ENCODE measurements around the gene SOX5. TPM values are rescaled to one million over a fixed set of nuclear protein-coding genes. Genes with fewer than 3 reads are reported as not detected.
"Not testable (repeated sequence)": the region's sequence is repeated elsewhere in the genome, so short reads cannot be mapped to it uniquely, and the experiment has no call there.

Gene SOX5
- total RNA-seq, 4 donors from 2014 or later = 13.2 to 32.4 (median 23.3) TPM

- H3K36me3 ChIP-seq = no peaks in the 10 kb centered on the region
- intact Hi-C loops (cut with DNase I) = no loop called here
- H3K27ac ChIP-seq = no peak overlapping the region
- H3K9me3 ChIP-seq = no peaks in the 10 kb centered on the region
- 64 to 67% methylated on average over 2 of the region's 2 CpGs for WGBS, 2 donors
- H3K4me3 ChIP-seq (replicated peaks in 1 of 3) = no peak overlapping the region
- no peaks in the 10 kb centered on the region for H3K4me1 ChIP-seq
- TF ChIP-seq POLR2A (IDR thresholded peaks at IDR 0.05) = no peak
- no peak for TF ChIP-seq CTCF (IDR thresholded peaks at IDR 0.05)
- no peaks in the 10 kb centered on the region for H3K27me3 ChIP-seq
- no peak for DNase-seq
Measured at GRCh38 chr12:23503544-23503943, 445.9 kb downstream of the SOX5 start.

GRCh38 chr12:23502259-23502658 is 447.2 kb downstream of the SOX5 start:
- 76 to 90% methylated on average over 3 of the region's 3 CpGs for WGBS, 2 donors

GRCh38 chr12:23495472-23495871 is 454.0 kb downstream of the SOX5 start:
- Histone ChIP-seq H3K4me3 (replicated peaks in 1 of 3) (no peak overlapping the region), H3K4me1 (no peaks in the 10 kb centered on the region), H3K27me3 (no peaks in the 10 kb centered on the region), H3K9me3 (no peaks in the 10 kb centered on the region), H3K27ac (no peak overlapping the region), H3K36me3 (no peaks in the 10 kb centered on the region)
- intact Hi-C loops (cut with DNase I) = no loop called here
- TF ChIP-seq CTCF (IDR thresholded peaks at IDR 0.05) = no peak
- TF ChIP-seq POLR2A (IDR thresholded peaks at IDR 0.05) = no peak
- no peak for DNase-seq
- WGBS, 2 donors = 77 to 83% methylated on average over 2 of the region's 2 CpGs

More at GRCh38 chr12:23502259-23502658, 447.2 kb downstream of the SOX5 start:
- Histone ChIP-seq H3K4me1 (no peaks in the 10 kb centered on the region), H3K27me3 (no peaks in the 10 kb centered on the region), H3K4me3 (replicated peaks in 1 of 3) (no peak overlapping the region), H3K9me3 (no peaks in the 10 kb centered on the region), H3K36me3 (no peaks in the 10 kb centered on the region), H3K27ac (no peak overlapping the region)
- TF ChIP-seq CTCF (IDR thresholded peaks at IDR 0.05) = no peak
- no peak for TF ChIP-seq POLR2A (IDR thresholded peaks at IDR 0.05)
- intact Hi-C loops (cut with DNase I) = no loop called here
- DNase-seq = no peak

- Histone ChIP-seq H3K9me3 (no peaks in the 10 kb centered on the region), H3K27ac (no peak overlapping the region), H3K4me3 (replicated peaks in 1 of 3) (no peak overlapping the region), H3K4me1 (no peaks in the 10 kb centered on the region), H3K36me3 (no peaks in the 10 kb centered on the region), H3K27me3 (no peaks in the 10 kb centered on the region)
- no peak for DNase-seq
- intact Hi-C loops (cut with DNase I) = no loop called here
- TF ChIP-seq CTCF (IDR thresholded peaks at IDR 0.05) (no peak), POLR2A (IDR thresholded peaks at IDR 0.05) (no peak)
- WGBS, 2 donors = 88 to 100% methylated on average over 1 of the region's 1 CpG
Measured at GRCh38 chr12:23493672-23494071, 455.8 kb downstream of the SOX5 start.

- H3K27ac ChIP-seq; H3K4me1 ChIP-seq; intact Hi-C loops (cut with DNase I); H3K27me3 ChIP-seq; H3K9me3 ChIP-seq; H3K36me3 ChIP-seq; H3K4me3 ChIP-seq (replicated peaks in 1 of 3); DNase-seq: not testable (repeated sequence)
- WGBS, 2 donors = 66 to 74% methylated on average over 3 of the region's 3 CpGs
Measured at GRCh38 chr12:23491029-23491428, 458.4 kb downstream of the SOX5 start.

- H3K27me3 ChIP-seq = no peaks in the 10 kb centered on the region
- H3K9me3 ChIP-seq = no peaks in the 10 kb centered on the region
- no peak for DNase-seq
- H3K27ac ChIP-seq = no peak overlapping the region
- intact Hi-C loops (cut with DNase I) = no loop called here
- 74 to 85% methylated on average over 2 of the region's 2 CpGs for WGBS, 2 donors
- H3K36me3 ChIP-seq = no peaks in the 10 kb centered on the region
- H3K4me1 ChIP-seq = no peaks in the 10 kb centered on the region
- H3K4me3 ChIP-seq (replicated peaks in 1 of 3) = no peak overlapping the region
- TF ChIP-seq POLR2A (IDR thresholded peaks at IDR 0.05) (no peak), CTCF (IDR thresholded peaks at IDR 0.05) (no peak)
Measured at GRCh38 chr12:23488130-23488529, 461.3 kb downstream of the SOX5 start.
